ENCODE measurements around the gene TMEM132E. TPM values are rescaled to one million over a fixed set of nuclear protein-coding genes. Genes with fewer than 3 reads are reported as not detected.

The TMEM132E gene
- total and polyA plus RNA-seq, 2 donors from 2014 or later: 1.1 to 4.3 TPM

DNA sequence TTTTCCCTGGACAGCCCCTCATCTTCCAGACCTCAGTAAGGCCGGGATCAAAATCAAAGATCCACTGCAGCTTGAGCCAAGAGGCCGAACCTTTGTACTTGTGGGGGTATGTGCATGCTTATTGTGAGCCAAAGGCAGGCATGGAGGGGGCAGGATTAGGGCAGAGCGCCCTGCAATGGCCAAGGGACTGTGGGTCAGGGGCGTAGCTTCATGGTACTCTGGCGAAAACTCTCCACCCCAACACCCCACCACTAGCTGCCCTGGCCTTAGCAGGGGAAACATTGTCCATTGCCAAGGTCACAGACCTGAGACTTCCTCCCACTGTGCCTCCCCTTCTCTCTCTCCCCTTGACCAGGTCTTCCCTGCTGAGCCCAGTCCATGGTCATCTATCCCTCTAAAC lies 90.1 kb downstream of the TMEM132E start:
- Histone ChIP-seq H3K9ac (ENCODE audit: low read length in 3 of 3) (no peak overlapping the region), H3K4me1 (ENCODE audit: control insufficient read depth in 2 of 3, insufficient read depth in 2 of 3, low read depth in 1 of 3, low read length in 3 of 3) (no peaks in the 10 kb centered on the region), H3K9me3 (ENCODE audit: control insufficient read depth in 2 of 3, insufficient read depth in 1 of 3, low read length in 3 of 3) (no peaks in the 10 kb centered on the region), H3K27me3 (ENCODE audit: control insufficient read depth, insufficient read depth, low read length) (no peaks in the 10 kb centered on the region), H3K27ac (ENCODE audit: low read depth in 2 of 2, low read length in 2 of 2) (no peak overlapping the region), H3K4me3 (ENCODE audit: low read length in 3 of 3) (no peak overlapping the region), H3K36me3 (ENCODE audit: control insufficient read depth in 2 of 3, insufficient read depth in 3 of 3, low read length in 3 of 3) (no peaks in the 10 kb centered on the region)
- intact Hi-C loops (cut with DNase I): no loop called here
- TF ChIP-seq, protein P1, sequence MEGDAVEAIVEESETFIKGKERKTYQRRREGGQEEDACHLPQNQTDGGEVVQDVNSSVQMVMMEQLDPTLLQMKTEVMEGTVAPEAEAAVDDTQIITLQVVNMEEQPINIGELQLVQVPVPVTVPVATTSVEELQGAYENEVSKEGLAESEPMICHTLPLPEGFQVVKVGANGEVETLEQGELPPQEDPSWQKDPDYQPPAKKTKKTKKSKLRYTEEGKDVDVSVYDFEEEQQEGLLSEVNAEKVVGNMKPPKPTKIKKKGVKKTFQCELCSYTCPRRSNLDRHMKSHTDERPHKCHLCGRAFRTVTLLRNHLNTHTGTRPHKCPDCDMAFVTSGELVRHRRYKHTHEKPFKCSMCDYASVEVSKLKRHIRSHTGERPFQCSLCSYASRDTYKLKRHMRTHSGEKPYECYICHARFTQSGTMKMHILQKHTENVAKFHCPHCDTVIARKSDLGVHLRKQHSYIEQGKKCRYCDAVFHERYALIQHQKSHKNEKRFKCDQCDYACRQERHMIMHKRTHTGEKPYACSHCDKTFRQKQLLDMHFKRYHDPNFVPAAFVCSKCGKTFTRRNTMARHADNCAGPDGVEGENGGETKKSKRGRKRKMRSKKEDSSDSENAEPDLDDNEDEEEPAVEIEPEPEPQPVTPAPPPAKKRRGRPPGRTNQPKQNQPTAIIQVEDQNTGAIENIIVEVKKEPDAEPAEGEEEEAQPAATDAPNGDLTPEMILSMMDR (IDR thresholded peaks at IDR 0.05; ENCODE audit: borderline replicate concordance, extremely low read depth, insufficient read depth): no peak
- no peak for DNase-seq
- no peak for FAIRE-seq

DNA sequence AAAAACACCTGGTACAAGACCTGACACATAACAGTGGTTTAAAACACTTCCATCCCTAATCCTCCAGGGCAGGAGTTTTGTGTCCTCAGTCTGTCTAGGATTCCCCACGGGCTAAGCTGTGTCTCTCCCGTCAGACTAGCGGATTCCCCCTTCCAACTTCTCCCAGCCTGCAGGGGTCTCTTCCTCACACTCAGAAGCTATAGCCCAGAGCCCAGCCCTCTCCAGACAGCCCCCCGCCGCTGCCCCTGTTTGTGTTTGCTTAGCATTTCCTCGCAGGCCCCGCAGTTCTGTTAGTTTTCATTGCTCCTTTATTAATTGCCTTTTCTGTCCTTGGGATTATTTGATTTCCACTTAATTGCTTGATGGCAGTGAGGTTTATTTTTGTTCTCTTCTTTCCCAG lies 91.2 kb downstream of the TMEM132E start:
- H3K9ac ChIP-seq (ENCODE audit: low read length in 3 of 3): no peak overlapping the region
- intact Hi-C loops (cut with DNase I): no loop called here
- H3K4me3 ChIP-seq (ENCODE audit: low read length in 3 of 3): no peak overlapping the region
- no peaks in the 10 kb centered on the region for H3K36me3 ChIP-seq (ENCODE audit: control insufficient read depth in 2 of 3, insufficient read depth in 3 of 3, low read length in 3 of 3)
- TF ChIP-seq, protein P1 (IDR thresholded peaks at IDR 0.05; ENCODE audit: borderline replicate concordance, extremely low read depth, insufficient read depth): no peak
- H3K27me3 ChIP-seq (ENCODE audit: control insufficient read depth, insufficient read depth, low read length): no peaks in the 10 kb centered on the region
- DNase-seq: no peak
- H3K27ac ChIP-seq (ENCODE audit: low read depth in 2 of 2, low read length in 2 of 2): no peak overlapping the region
- no peaks in the 10 kb centered on the region for H3K9me3 ChIP-seq (ENCODE audit: control insufficient read depth in 2 of 3, insufficient read depth in 1 of 3, low read length in 3 of 3)
- H3K4me1 ChIP-seq (ENCODE audit: control insufficient read depth in 2 of 3, insufficient read depth in 2 of 3, low read depth in 1 of 3, low read length in 3 of 3): no peaks in the 10 kb centered on the region
- FAIRE-seq: no peak

DNA sequence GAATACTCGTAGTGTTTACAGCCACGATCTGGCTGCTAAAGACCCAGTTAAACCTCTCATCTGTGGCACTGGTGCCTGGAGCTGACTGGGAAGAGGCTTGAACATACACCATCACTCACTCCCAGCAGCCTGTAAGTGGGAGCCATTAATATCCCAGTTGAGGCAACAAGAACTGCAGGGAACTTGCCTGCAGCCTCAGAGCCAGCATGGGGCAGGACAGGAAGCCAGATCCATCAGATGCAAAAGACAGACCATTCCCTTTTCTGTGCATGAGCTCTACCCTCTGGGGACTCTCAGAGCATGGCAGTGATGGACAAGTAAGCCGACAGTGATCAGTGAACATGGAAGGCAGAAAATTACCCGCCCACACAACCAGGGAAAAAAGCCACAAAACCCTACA lies 91.8 kb downstream of the TMEM132E start:
- Histone ChIP-seq H3K36me3 (ENCODE audit: control insufficient read depth in 2 of 3, insufficient read depth in 3 of 3, low read length in 3 of 3) (no peaks in the 10 kb centered on the region), H3K9ac (ENCODE audit: low read length in 3 of 3) (no peak overlapping the region), H3K27ac (ENCODE audit: low read depth in 2 of 2, low read length in 2 of 2) (no peak overlapping the region), H3K4me3 (ENCODE audit: low read length in 3 of 3) (no peak overlapping the region), H3K9me3 (ENCODE audit: control insufficient read depth in 2 of 3, insufficient read depth in 1 of 3, low read length in 3 of 3) (no peaks in the 10 kb centered on the region), H3K27me3 (ENCODE audit: control insufficient read depth, insufficient read depth, low read length) (no peaks in the 10 kb centered on the region), H3K4me1 (ENCODE audit: control insufficient read depth in 2 of 3, insufficient read depth in 2 of 3, low read depth in 1 of 3, low read length in 3 of 3) (no peaks in the 10 kb centered on the region)
- intact Hi-C loops (cut with DNase I): no loop called here
- DNase-seq (no peak), FAIRE-seq (no peak)
- TF ChIP-seq, protein P1 (IDR thresholded peaks at IDR 0.05; ENCODE audit: borderline replicate concordance, extremely low read depth, insufficient read depth): no peak

DNA sequence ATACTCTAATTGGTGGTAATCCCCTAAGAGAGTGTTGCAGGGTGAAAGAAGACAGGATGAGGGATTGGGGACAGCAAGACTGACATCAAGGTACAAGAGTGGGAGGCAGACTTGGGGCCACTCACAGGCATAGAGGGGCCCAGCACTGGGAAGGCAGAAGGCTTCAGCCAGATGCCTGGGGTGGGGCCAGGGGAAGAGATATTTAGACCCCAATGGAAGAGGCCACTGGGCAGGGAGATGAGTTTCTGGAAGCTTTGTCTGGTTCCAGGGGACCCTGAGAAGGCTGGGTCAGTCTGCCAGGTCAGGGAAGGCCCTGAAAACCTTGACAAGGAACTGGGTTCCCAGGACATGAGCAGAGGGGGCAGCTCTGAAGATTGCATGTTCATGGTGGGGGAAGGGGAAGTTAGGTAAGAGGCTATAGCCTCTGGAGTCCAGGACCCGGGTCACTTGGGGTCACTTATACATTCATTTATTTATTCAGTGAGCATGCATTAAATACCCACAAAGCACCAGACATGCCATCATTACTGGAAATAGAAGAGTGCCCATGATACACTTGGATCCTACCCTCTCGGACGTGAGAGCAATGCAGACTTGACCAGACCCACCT lies 92.9 kb downstream of the TMEM132E start:
- no peak for FAIRE-seq
- no peak overlapping the region for H3K9ac ChIP-seq (ENCODE audit: low read length in 3 of 3)
- H3K36me3 ChIP-seq (ENCODE audit: control insufficient read depth in 2 of 3, insufficient read depth in 3 of 3, low read length in 3 of 3): no peaks in the 10 kb centered on the region
- intact Hi-C loops (cut with DNase I): no loop called here
- H3K27ac ChIP-seq (ENCODE audit: low read depth in 2 of 2, low read length in 2 of 2): no peak overlapping the region
- no peaks in the 10 kb centered on the region for H3K4me1 ChIP-seq (ENCODE audit: control insufficient read depth in 2 of 3, insufficient read depth in 2 of 3, low read depth in 1 of 3, low read length in 3 of 3)
- DNase-seq: no peak
- no peaks in the 10 kb centered on the region for H3K9me3 ChIP-seq (ENCODE audit: control insufficient read depth in 2 of 3, insufficient read depth in 1 of 3, low read length in 3 of 3)
- no peak overlapping the region for H3K4me3 ChIP-seq (ENCODE audit: low read length in 3 of 3)
- TF ChIP-seq, protein P1 (IDR thresholded peaks at IDR 0.05; ENCODE audit: borderline replicate concordance, extremely low read depth, insufficient read depth): no peak
- no peaks in the 10 kb centered on the region for H3K27me3 ChIP-seq (ENCODE audit: control insufficient read depth, insufficient read depth, low read length)

Measured in kidney (tissue), 14 donors.